GM12874 (cell line): ENCODE data around the gene HSD17B13.

Source experiments
- CTCF ChIP-seq: IDR thresholded peaks from 2 replicates; pipeline ENCODE4 v1.5.1; 2011; ENCODE audit warnings: low read depth, mild to moderate bottlenecking, control low read depth, low read length, moderate library complexity; ENCODE audit not compliant: insufficient read depth

HSD17B13 gene

GRCh38 chr4:87270825-87271224 lies 51.9 kb downstream of the HSD17B13 start:
- TF ChIP-seq CTCF, result no peak

- TF ChIP-seq CTCF, result 0 out of 2 replicates have a peak, but pooled peaks have one; percentile 5
These were observed 52.5 kb downstream of the HSD17B13 start for GRCh38 chr4:87270144-87270543.

- TF ChIP-seq CTCF, result no peak
These were observed 54.3 kb downstream of the HSD17B13 start for GRCh38 chr4:87268411-87268810.

GRCh38 chr4:87266986-87267385 lies 55.7 kb downstream of the HSD17B13 start:
- TF ChIP-seq CTCF, result no peak

- no peak for TF ChIP-seq CTCF
These were observed 59.8 kb downstream of the HSD17B13 start for GRCh38 chr4:87262886-87263285.

GRCh38 chr4:87260477-87260876 lies 62.2 kb downstream of the HSD17B13 start:
- TF ChIP-seq CTCF, result no peak

- TF ChIP-seq CTCF, result no peak
These were observed 64.0 kb downstream of the HSD17B13 start for GRCh38 chr4:87258677-87259076.

GRCh38 chr4:87257523-87257922 lies 65.2 kb downstream of the HSD17B13 start:
- TF ChIP-seq CTCF, result no peak
